Measurements from ENCODE around the gene MCAM.

GRCh38 chr11:119293461-119293860, 23.5 kb downstream of the MCAM start:
- TF ChIP-seq SP1 (IDR thresholded peaks at IDR 0.05) (no peak), BHLHE40 (IDR thresholded peaks at IDR 0.05; ENCODE audit: borderline replicate concordance) (no peak), TARDBP (IDR thresholded peaks at IDR 0.05) (no peak), HDGF (IDR thresholded peaks at IDR 0.05; ENCODE audit: borderline replicate concordance) (no peak), FOXM1 (IDR thresholded peaks at IDR 0.05; ENCODE audit: borderline replicate concordance) (no peak), PKNOX1 (IDR thresholded peaks at IDR 0.05) (no peak), NFRKB (IDR thresholded peaks at IDR 0.05) (no peak), FOXA1 (IDR thresholded peaks at IDR 0.05) (no peak), SUZ12 (IDR thresholded peaks at IDR 0.05) (no peak), FOXK2 (IDR thresholded peaks at IDR 0.05) (no peak), CTBP1 (IDR thresholded peaks at IDR 0.05; ENCODE audit: borderline replicate concordance) (no peak)
